Naive thymus-derived CD8-positive, alpha-beta T cell (primary cell): ENCODE results near the gene WNT3A. TPM values are rescaled to one million over a fixed set of nuclear protein-coding genes. Genes with fewer than 3 reads are reported as not detected.
"Not testable (repeated sequence)": the region's sequence is repeated elsewhere in the genome, so short reads cannot be mapped to it uniquely, and the experiment has no call there.

Experiments
- ATAC-seq, 2 donors: fragments of 150-1000 bp; cut with Tn5 transposase in 1 of 2; sonication (Bioruptor Pico), chemical (Tn5 transposase) in 1 of 2; 1 replicate in 1 of 2; 2 replicates in 1 of 2; pipeline ENCODE4 v1.10.0; 2021; ENCODE audit warnings: mild to moderate bottlenecking in 2 of 2, moderate library complexity in 2 of 2
- POLR2A ChIA-PET: fragments of 350-600 bp; sonication (Branson Sonifier 250); formaldehyde crosslinking; loops from one replicate; lab custom pipeline; 2021; ENCODE audit warnings: antibody characterized with exemption; lab: Charles Lee
- DNase-seq, 10 donors: peaks; one replicate each; pipeline versions ENCODE4 v3.0.0 to v3.0.0-alpha.2; 2020 to 2022
- H3K27ac Mint-ChIP-seq, 10 donors: one replicate each; pipeline ENCODE4 v1.8.0; 2020 to 2022; ENCODE audit warnings: mild to moderate bottlenecking in 10 of 10, mixed read lengths in 10 of 10, moderate library complexity in 4 of 10, inconsistent platforms in 1 of 10
- H3K27me3 Mint-ChIP-seq, 5 donors: one replicate each; pipeline ENCODE4 v1.8.0; 2021 to 2022; ENCODE audit warnings: mixed read lengths in 5 of 5
- H3K36me3 Mint-ChIP-seq, 3 donors: one replicate each; pipeline ENCODE4 v1.8.0; 2020 to 2022; ENCODE audit warnings: mixed read lengths in 3 of 3, mild to moderate bottlenecking in 2 of 3, inconsistent platforms in 1 of 3
- H3K4me1 Mint-ChIP-seq, 4 donors: one replicate each; pipeline ENCODE4 v1.8.0; 2021 to 2022; ENCODE audit warnings: mixed read lengths in 4 of 4
- H3K4me3 Mint-ChIP-seq, 10 donors: one replicate each; pipeline ENCODE4 v1.8.0; 2020 to 2022; ENCODE audit warnings: mild to moderate bottlenecking in 10 of 10, mixed read lengths in 10 of 10, moderate library complexity in 6 of 10, inconsistent platforms in 1 of 10
- H3K9me3 Mint-ChIP-seq, 9 donors: one replicate each; pipeline ENCODE4 v1.8.0; 2020 to 2022; ENCODE audit warnings: mixed read lengths in 9 of 9, mild to moderate bottlenecking in 3 of 9, inconsistent platforms in 1 of 9, moderate library complexity in 1 of 9
- polyA plus RNA-seq, 3 donors: library from polyadenylated mRNA; unstranded; fragments of 300-500 nt; fragmentation: Illumina TruSeq; gene quantifications; one replicate each; pipeline ENCODE4 v1.2.3, GENCODE V29; 2021
- total RNA-seq, 8 experiments: library from RNA in 2 of 8; stranded (reverse) in 2 of 8; gene quantifications; one replicate each; pipeline ENCODE4 v1.2.3 and lab custom pipeline; 2021 to 2026

WNT3A gene
- total and polyA plus RNA-seq, 5 experiments from 2014 or later, result not detected

DNA sequence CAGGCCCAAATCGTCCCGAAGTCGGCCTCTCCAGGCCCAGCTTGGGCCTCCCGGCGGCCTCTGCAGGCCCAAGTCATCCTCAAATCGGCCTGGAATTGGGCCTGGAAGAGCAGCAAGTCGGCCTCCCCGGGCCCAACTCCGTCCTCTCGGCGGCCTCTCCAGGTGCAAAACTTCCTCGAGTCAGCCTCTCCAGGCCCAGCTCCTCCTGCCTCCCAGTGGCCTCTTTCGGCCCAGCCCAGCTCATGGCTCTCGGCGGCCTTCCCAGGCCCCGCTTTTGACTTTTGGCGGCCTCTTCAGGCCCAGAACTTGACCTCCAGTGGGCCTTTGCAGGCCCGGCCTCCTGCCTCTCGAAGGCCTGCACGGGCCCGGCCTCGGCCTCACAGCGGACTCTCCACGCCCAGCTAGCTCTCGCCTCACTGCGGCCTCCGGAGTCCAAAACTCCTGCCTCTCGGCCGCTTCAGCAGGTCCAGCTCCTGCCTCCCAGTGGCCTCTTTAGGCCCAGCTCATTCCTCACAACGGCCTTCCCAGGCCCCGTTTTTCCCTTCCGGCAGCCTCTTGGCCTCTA is 33.0 kb upstream of the WNT3A start:
- DNase-seq, POLR2A ChIA-PET, H3K4me1 Mint-ChIP-seq, H3K9me3 Mint-ChIP-seq, H3K27ac Mint-ChIP-seq, H3K4me3 Mint-ChIP-seq, H3K27me3 Mint-ChIP-seq, H3K36me3 Mint-ChIP-seq, ATAC-seq: not testable (repeated sequence)

GRCh38 chr1:227975583-227976283 is 31.1 kb upstream of the WNT3A start:
- DNase-seq, H3K9me3 Mint-ChIP-seq: not testable (repeated sequence)

GRCh38 chr1:227987181-227987580 is 19.6 kb upstream of the WNT3A start:
- POLR2A ChIA-PET, result no interaction called here
- H3K36me3 Mint-ChIP-seq, result peaks cover 0 to 10% (median 8%) of the 10 kb centered on the region in 3 donors
- peak overlapping the region in 1 of 10 donors; percentile 61 for H3K27ac Mint-ChIP-seq
- DNase-seq (no peak), ATAC-seq (no peak)
- H3K27me3 Mint-ChIP-seq, result peaks cover 10 to 45% (median 21%) of the 10 kb centered on the region in 5 donors
- H3K4me3 Mint-ChIP-seq, result no peak overlapping the region
- H3K4me1 Mint-ChIP-seq, result no peaks in the 10 kb centered on the region
- peaks cover 2 to 26% (median 10%) of the 10 kb centered on the region in 9 donors for H3K9me3 Mint-ChIP-seq

More at GRCh38 chr1:227975583-227976283, 31.1 kb upstream of the WNT3A start:
- ATAC-seq, H3K27me3 Mint-ChIP-seq, H3K27ac Mint-ChIP-seq, H3K36me3 Mint-ChIP-seq, H3K4me3 Mint-ChIP-seq, POLR2A ChIA-PET, H3K4me1 Mint-ChIP-seq: not testable (repeated sequence)

DNA sequence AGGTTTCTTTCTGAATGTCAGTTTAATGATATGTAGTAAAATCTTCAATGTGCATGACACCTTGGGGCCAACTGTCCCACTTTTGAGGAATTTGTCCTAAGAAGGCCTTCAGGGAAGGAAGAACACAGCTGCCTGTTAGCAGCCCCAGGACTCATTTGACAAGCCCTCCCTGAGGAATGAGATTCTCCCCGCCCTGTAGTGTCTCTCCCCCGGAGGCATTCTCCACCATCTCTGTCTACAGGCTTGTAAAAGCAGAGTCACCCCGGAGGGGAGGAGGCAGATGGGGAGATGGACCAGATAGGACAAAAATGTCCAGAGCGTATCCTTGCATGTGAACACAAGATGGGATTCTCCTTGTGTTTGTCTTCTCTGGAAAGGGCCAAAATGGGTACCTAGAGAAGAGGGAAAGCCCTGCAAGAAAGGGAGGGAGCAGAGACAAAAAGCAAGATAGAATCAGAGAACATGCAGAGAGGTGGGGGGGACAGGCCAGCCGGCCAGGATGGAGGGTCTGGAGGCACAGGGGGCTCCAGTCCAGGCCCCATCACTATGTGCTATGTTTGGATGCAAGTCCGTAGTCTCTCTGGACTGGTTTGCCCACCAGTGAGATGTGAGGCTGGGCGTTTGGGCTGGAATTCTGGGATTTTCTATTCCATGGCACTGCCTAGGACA is 12.0 kb upstream of the WNT3A start:
- POLR2A ChIA-PET, result no interaction called here
- Mint-ChIP-seq H3K4me1 (no peaks in the 10 kb centered on the region), H3K36me3 (peaks cover 0 to 28% (median 7%) of the 10 kb centered on the region in 3 donors), H3K4me3 (no peak overlapping the region), H3K9me3 (peaks cover 11 to 47% (median 28%) of the 10 kb centered on the region in 9 donors), H3K27me3 (peaks cover 8 to 36% (median 9%) of the 10 kb centered on the region in 5 donors), H3K27ac (no peak overlapping the region)
- DNase-seq, result peak in 1 of 10 donors; percentile 10
- no peak for ATAC-seq

DNA sequence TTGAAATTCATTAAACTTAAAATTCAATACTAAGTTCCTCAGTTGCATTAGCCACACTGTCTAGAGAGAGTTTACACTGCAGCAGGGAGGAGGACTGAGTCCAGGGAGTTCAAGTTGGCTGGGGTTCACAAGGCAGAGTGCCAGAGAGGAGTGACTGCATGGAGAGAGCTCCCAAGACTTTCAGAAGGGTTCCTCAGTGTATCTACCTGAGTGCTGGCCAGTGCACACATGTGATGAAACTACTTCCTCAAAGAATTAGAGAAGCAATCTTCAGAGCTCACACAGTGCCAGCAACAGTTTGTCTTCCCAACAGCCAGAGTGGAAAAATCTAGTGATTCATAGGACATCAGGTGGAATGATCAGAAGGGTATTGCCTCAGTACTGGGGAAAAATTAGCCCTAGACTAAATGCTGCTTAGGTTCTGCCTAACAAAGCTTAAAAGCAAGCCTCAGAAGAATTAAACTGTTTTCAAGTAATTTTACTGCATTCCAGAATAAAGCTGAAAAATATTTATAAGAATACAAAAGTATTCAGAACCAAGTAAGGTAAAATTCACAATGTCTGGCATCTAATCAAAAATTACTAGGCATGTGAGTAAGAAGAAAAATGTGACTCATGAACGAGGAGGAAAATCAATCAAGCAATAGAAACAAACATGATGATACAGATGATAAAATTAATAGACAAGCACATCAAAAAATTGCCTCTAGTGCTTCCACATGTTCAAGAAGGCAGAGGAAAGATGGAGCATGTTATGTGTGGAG is 10.4 kb upstream of the WNT3A start:
- Mint-ChIP-seq H3K4me3 (no peak overlapping the region), H3K4me1 (no peaks in the 10 kb centered on the region), H3K36me3 (peaks cover 0 to 28% (median 7%) of the 10 kb centered on the region in 3 donors), H3K9me3 (peaks cover 11 to 39% (median 28%) of the 10 kb centered on the region in 9 donors), H3K27ac (no peak overlapping the region), H3K27me3 (peaks cover 4 to 40% (median 20%) of the 10 kb centered on the region in 5 donors)
- ATAC-seq (no peak), DNase-seq (peak in 1 of 10 donors; percentile 2)
- POLR2A ChIA-PET, result no interaction called here

DNA sequence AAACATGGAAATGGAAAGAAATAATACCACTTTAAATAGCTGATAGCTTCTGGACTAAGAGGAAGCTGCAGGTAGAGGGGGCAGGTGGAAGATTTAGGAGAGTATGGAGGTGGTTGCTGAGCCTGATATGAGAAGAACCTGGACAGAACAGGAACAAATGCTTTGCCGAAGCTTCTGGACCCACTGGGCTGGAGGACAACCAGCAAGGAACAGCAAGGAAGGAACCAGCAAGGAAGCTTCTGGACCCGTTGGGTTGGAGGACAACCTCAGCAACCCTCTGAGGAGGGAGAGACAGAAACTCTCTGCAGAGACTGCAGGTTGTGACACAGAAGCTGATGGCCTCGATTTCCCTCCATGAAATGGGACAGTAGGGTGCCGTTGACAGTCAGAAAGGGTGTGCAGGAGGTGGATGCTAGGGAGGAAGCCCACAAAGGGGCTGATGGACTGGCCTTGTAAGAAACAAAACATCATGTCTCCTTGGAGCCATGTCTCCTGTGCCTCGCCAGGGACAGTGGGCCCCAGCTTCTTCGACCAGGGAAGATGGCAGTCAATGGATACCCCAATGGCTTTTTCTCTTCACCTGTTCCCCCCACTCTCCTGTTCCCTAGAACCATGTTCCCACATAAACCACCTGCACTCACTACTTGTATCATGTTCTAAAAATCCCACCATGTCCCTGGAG is 8.3 kb upstream of the WNT3A start:
- no peak overlapping the region for H3K4me3 Mint-ChIP-seq
- peaks cover 0 to 27% (median 7%) of the 10 kb centered on the region in 3 donors for H3K36me3 Mint-ChIP-seq
- POLR2A ChIA-PET, result no interaction called here

DNA sequence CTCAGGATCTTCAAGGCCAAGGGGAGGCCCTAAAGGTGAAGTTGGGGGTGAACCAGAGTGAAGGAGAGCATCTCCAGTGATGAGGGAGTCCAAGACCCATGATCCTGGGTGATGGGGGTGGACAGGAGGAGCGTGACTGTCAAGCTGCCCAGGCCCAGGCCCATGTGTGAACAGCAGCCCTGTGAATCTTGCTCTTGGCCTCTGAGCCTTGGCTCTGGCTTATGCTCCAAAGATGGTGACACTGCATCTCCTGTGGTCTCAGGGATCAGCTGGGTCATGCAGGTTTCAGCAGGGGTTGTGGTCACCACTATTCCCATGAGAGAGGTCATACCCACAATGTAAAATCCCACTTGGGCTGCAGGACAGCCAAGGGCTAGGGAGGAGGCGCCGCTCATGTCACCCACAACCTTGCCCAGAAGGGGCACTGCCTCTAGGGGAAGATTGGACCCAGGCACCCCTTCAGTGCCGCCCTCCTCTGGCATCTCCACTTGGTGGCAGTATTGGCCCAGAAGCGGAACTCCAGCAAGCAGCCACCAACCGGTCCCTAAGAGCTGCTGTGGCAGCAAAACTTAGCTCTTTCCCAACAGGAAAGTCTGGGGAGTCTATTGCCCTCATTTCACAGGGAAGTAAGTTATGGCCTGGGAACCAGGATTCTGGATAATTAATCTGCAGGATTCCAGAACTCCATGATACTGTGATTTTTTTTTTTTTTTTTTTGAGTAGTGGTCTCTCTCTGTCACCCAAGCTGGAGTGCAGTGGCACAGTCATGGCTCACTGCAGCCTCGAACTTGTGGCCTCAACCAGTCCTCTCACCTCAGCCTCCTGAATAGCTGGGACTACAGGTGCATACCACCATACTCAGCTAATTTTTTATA is 7.5 kb upstream of the WNT3A start:
- Mint-ChIP-seq H3K27ac (peak overlapping the region in 1 of 10 donors; percentile 11), H3K4me3 (no peak overlapping the region), H3K27me3 (peaks cover 2 to 56% (median 30%) of the 10 kb centered on the region in 5 donors), H3K9me3 (peaks cover 11 to 35% (median 28%) of the 10 kb centered on the region in 9 donors), H3K4me1 (peaks cover 0 to 2% (median 0%) of the 10 kb centered on the region in 4 donors), H3K36me3 (peaks cover 0 to 24% (median 7%) of the 10 kb centered on the region in 3 donors)
- POLR2A ChIA-PET, result no interaction called here
- ATAC-seq (peak; percentile 99), DNase-seq (peak; percentile 45 to 82 (median 64))

More for the DNA sequence above, 8.3 kb upstream of the WNT3A start:
- H3K27me3 Mint-ChIP-seq, result peaks cover under 1 to 54% (median 28%) of the 10 kb centered on the region in 5 donors
- ATAC-seq (no peak), DNase-seq (peak in 1 of 10 donors; percentile 45)
- no peaks in the 10 kb centered on the region for H3K4me1 Mint-ChIP-seq
- H3K27ac Mint-ChIP-seq, result no peak overlapping the region
- H3K9me3 Mint-ChIP-seq, result peaks cover 11 to 38% (median 28%) of the 10 kb centered on the region in 9 donors

- Mint-ChIP-seq H3K9me3 (peaks cover 11 to 32% (median 28%) of the 10 kb centered on the region in 9 donors), H3K4me1 (peaks cover 0 to 13% (median 2%) of the 10 kb centered on the region in 4 donors), H3K27me3 (peaks cover 2 to 62% (median 35%) of the 10 kb centered on the region in 5 donors), H3K27ac (no peak overlapping the region), H3K36me3 (peaks cover 0 to 24% (median 7%) of the 10 kb centered on the region in 3 donors), H3K4me3 (no peak overlapping the region)
- ATAC-seq (no peak), DNase-seq (no peak)
- POLR2A ChIA-PET, result no interaction called here
These were observed 6.4 kb upstream of the WNT3A start for GRCh38 chr1:228000416-228000815.

DNA sequence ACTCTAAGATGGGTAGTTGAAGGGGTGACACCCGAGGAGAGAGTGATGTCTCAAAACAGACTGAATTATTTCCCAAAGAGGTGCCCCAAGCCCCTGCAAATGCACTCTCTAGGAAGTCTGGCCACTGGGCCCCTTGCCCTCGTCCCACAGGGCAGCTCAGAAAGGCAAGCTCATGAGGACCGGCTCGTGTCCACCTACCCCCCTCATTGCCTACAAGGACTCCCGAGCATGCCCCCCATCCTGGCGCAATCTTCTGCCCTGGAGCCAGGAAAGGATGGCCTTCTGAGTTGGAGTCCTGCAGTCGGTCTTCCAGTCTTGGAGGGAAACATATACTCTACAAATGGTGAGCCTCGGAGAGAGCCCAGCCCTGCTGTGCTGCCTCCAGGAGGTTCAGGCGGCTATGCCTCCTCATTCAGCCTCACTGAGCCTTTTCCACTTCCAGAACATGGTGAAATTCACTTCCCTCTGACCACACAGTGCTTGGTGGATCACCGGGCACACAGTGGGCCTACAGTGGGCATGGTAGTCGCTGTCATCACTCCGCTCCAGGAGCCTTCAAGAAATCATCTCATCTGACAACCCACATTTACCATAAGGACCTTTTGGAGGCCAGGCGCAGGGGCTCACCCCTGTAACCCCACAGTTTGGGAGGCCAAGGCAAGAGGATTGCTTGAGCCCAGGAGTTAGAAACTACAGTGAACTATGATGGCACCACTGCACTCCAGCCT is 5.8 kb upstream of the WNT3A start:
- DNase-seq (peak in 1 of 10 donors; percentile 9), ATAC-seq (no peak)
- H3K9me3 Mint-ChIP-seq, result peaks cover 11 to 27% (median 22%) of the 10 kb centered on the region in 9 donors
- H3K4me3 Mint-ChIP-seq, result no peak overlapping the region
- no peak overlapping the region for H3K27ac Mint-ChIP-seq
- H3K4me1 Mint-ChIP-seq, result peaks cover 0 to 14% (median 3%) of the 10 kb centered on the region in 4 donors
- POLR2A ChIA-PET, result no interaction called here
- H3K36me3 Mint-ChIP-seq, result peaks cover 0 to 19% (median 7%) of the 10 kb centered on the region in 3 donors
- H3K27me3 Mint-ChIP-seq, result peaks cover 2 to 68% (median 37%) of the 10 kb centered on the region in 5 donors

GRCh38 chr1:228001738-228002535 is 4.9 kb upstream of the WNT3A start:
- no peak overlapping the region for H3K4me3 Mint-ChIP-seq
- no peak for ATAC-seq
- POLR2A ChIA-PET, result no interaction called here
- H3K9me3 Mint-ChIP-seq, result peaks cover 4 to 18% (median 13%) of the 10 kb centered on the region in 9 donors
- DNase-seq, result peak in 1 of 10 donors; percentile 7
- peak overlapping the region in 2 of 10 donors; percentile 36 to 41 for H3K27ac Mint-ChIP-seq
- peaks cover 0 to 14% (median 3%) of the 10 kb centered on the region in 4 donors for H3K4me1 Mint-ChIP-seq
- peaks cover 0 to 9% (median 3%) of the 10 kb centered on the region in 3 donors for H3K36me3 Mint-ChIP-seq
- H3K27me3 Mint-ChIP-seq, result peaks cover 2 to 71% (median 36%) of the 10 kb centered on the region in 5 donors
